DOHH2 (cell line): Measurements from ENCODE around the gene IREB2.

ENCODE experiments used
- H3F3A ChIP-seq: fragments of 200-600 bp; sonication (generic), shearing (Covaris generic); 2 replicates; pipeline ENCODE4 v1.6.0; 2016; ENCODE audit warnings: antibody characterized with exemption, mild to moderate bottlenecking; ENCODE audit not compliant: control insufficient read depth, insufficient read depth
- H3K27ac ChIP-seq: fragments of 200-600 bp; sonication (generic); 2 replicates; pipeline ENCODE4 v1.5.1; 2014; ENCODE audit warnings: low read depth, mild to moderate bottlenecking, low read length, moderate library complexity
- H3K27me3 ChIP-seq: fragments of 200-600 bp; sonication (generic); 2 replicates; pipeline ENCODE4 v1.6.1; 2014; ENCODE audit warnings: mild to moderate bottlenecking, low read length, mixed read lengths; ENCODE audit not compliant: control insufficient read depth
- H3K36me3 ChIP-seq: fragments of 200-600 bp; sonication (generic); 2 replicates; pipeline ENCODE4 v1.6.1; 2014; ENCODE audit warnings: mild to moderate bottlenecking, low read length, moderate library complexity, mixed read lengths; ENCODE audit not compliant: control insufficient read depth
- H3K4me1 ChIP-seq: fragments of 200-600 bp; sonication (generic); 2 replicates; pipeline ENCODE4 v1.6.1; 2014; ENCODE audit warnings: mild to moderate bottlenecking, low read length, mixed read lengths; ENCODE audit not compliant: control insufficient read depth
- H3K4me2 ChIP-seq: fragments of 200-600 bp; sonication (generic); 2 replicates; pipeline ENCODE4 v1.6.0; 2014; ENCODE audit warnings: mild to moderate bottlenecking, low read length, moderate library complexity
- H3K4me3 ChIP-seq: fragments of 200-600 bp; sonication (generic); 2 replicates; pipeline ENCODE4 v1.5.1; 2014; ENCODE audit warnings: mild to moderate bottlenecking, low read length, mixed read lengths
- H3K79me2 ChIP-seq: fragments of 200-600 bp; sonication (generic); 2 replicates; pipeline ENCODE4 v1.6.1; 2014; ENCODE audit warnings: mild to moderate bottlenecking, low read length, mixed read lengths; ENCODE audit not compliant: control insufficient read depth
- H3K9me2 ChIP-seq: fragments of 200-600 bp; sonication (generic); replicated peaks from 2 replicates; pipeline ENCODE4 v1.6.1; 2014; ENCODE audit warnings: mild to moderate bottlenecking, low read length, mixed read lengths; ENCODE audit not compliant: control insufficient read depth
- H3K9me3 ChIP-seq: fragments of 200-600 bp; sonication (generic); 2 replicates; pipeline ENCODE4 v1.6.1; 2014; ENCODE audit warnings: antibody characterized with exemption, low read length, mixed read lengths; ENCODE audit not compliant: control insufficient read depth, insufficient read depth
- H4K20me1 ChIP-seq: fragments of 200-600 bp; sonication (generic); 2 replicates; pipeline ENCODE4 v1.6.0; 2014; ENCODE audit warnings: low read depth, mild to moderate bottlenecking, antibody characterized with exemption, low read length, moderate library complexity; ENCODE audit not compliant: control insufficient read depth, insufficient read depth
- CTCF ChIP-seq: fragments of 200-600 bp; sonication (generic); IDR thresholded peaks from one replicate; pipeline ENCODE4 v1.5.1; 2014; ENCODE audit warnings: antibody characterized with exemption, mild to moderate bottlenecking, low read depth, low read length; ENCODE audit not compliant: poor library complexity, severe bottlenecking
- EZH2phosphoT487 ChIP-seq: fragments of 200-600 bp; sonication (generic); IDR thresholded peaks from 2 replicates; pipeline ENCODE4 v1.6.1; 2017; ENCODE audit warnings: borderline replicate concordance, mild to moderate bottlenecking, antibody characterized with exemption, low read length, moderate library complexity, mixed read lengths

IREB2 gene

GRCh38 chr15:78506971-78507830, 69.2 kb downstream of the IREB2 start, which contains the start of gene HYKK:
TSS of gene HYKK (plus strand) at chr15:78507577. CDS start at chr15:78513089, 5,512 bp downstream.
- H3K79me2 ChIP-seq: no peaks in the 10 kb centered on the region
- H3K9me3 ChIP-seq: no peaks in the 10 kb centered on the region
- no peaks in the 10 kb centered on the region for H3K9me2 ChIP-seq
- no peaks in the 10 kb centered on the region for H4K20me1 ChIP-seq
- no peaks in the 10 kb centered on the region for H3F3A ChIP-seq
- TF ChIP-seq EZH2phosphoT487 (no peak), CTCF (no peak)
- H3K27me3 ChIP-seq: peaks cover 8% of the 10 kb centered on the region
- no peaks in the 10 kb centered on the region for H3K36me3 ChIP-seq
- H3K4me3 ChIP-seq: peak within 1 kb of the TSS; percentile 78
- H3K27ac ChIP-seq: no peak within 1 kb of the TSS
- peak within 1 kb of the TSS; percentile 74 for H3K4me2 ChIP-seq
- H3K4me1 ChIP-seq: peaks cover 12% of the 10 kb centered on the region

- Histone ChIP-seq H3F3A (no peaks in the 10 kb centered on the region), H3K4me3 (peak overlapping the region; percentile 78), H3K79me2 (no peaks in the 10 kb centered on the region), H3K9me3 (no peaks in the 10 kb centered on the region), H3K9me2 (no peaks in the 10 kb centered on the region), H3K4me2 (peak overlapping the region; percentile 74), H3K27me3 (peaks cover 8% of the 10 kb centered on the region), H3K4me1 (peaks cover 12% of the 10 kb centered on the region), H4K20me1 (no peaks in the 10 kb centered on the region), H3K36me3 (no peaks in the 10 kb centered on the region), H3K27ac (no peak overlapping the region)
- TF ChIP-seq EZH2phosphoT487 (no peak), CTCF (no peak)
These were observed 69.8 kb downstream of the IREB2 start for GRCh38 chr15:78507831-78508160.

GRCh38 chr15:78508272-78508671, 70.3 kb downstream of the IREB2 start:
- no peak overlapping the region for H3K27ac ChIP-seq
- peaks cover 8% of the 10 kb centered on the region for H3K27me3 ChIP-seq
- H3K4me3 ChIP-seq: peak overlapping the region; percentile 78
- H3K9me2 ChIP-seq: no peaks in the 10 kb centered on the region
- peaks cover 12% of the 10 kb centered on the region for H3K4me1 ChIP-seq
- TF ChIP-seq CTCF (no peak), EZH2phosphoT487 (no peak)
- H3K36me3 ChIP-seq: no peaks in the 10 kb centered on the region
- H3K9me3 ChIP-seq: no peaks in the 10 kb centered on the region
- no peaks in the 10 kb centered on the region for H3F3A ChIP-seq
- peak overlapping the region; percentile 74 for H3K4me2 ChIP-seq
- no peaks in the 10 kb centered on the region for H4K20me1 ChIP-seq
- H3K79me2 ChIP-seq: no peaks in the 10 kb centered on the region
